ENCODE data around the gene MRPL30.
"Not testable (repeated sequence)": the region's sequence is repeated elsewhere in the genome, so short reads cannot be mapped to it uniquely, and the experiment has no call there.

MRPL30 gene

DNA sequence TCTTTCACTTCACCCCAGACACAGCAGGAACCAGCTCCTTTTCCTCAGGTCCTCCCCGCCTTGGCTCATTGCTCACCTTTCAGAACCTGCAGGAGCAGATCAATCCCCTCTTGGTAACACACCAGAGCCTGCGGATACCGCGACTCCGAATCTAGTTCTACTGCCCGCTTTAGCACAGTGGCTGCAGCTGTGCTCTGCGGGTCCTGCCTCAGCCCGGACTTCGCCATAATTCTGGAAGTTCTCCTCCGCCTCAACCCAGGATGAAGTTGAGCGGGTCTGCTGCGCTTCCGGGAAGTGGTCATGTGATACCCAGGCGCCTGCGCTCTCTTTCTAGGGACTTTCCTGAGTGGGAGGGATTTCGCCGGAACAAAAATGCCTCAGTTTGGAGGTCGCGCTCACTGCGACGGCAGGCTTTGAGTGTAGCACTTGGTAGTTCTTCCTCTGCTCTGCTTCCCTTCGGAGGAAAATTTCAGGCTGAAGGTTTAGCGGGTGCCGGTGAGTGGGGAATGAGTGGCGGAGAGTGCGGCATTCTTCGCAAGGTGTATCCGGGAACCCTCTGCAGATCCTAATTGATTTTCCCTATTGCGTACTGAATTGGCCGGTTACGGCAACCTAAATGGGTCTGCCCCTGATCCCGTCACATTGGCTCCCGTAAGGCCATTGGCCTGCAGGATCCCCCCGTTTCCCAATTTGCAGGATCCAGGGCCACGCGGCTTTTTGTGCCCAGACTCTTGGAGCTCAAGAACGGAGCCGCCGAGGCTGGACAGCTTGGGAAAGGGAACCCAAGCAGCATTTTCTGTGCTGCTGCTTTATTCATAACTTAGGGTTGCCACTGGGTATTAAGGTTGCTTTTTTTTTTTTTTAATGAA is at the start of gene MRPL30, which contains the start of gene MITD1:
TSS of gene MRPL30 (plus strand) at position 430 of the 869 bp plus-strand sequence. CDS start 5,020 bp downstream, outside the sequence.
TSS of gene MITD1 (minus strand) at position 304 of the 869 bp plus-strand sequence. CDS start at position 227, 77 bp downstream.
- peak; percentile 90 for DNase-seq

DNA sequence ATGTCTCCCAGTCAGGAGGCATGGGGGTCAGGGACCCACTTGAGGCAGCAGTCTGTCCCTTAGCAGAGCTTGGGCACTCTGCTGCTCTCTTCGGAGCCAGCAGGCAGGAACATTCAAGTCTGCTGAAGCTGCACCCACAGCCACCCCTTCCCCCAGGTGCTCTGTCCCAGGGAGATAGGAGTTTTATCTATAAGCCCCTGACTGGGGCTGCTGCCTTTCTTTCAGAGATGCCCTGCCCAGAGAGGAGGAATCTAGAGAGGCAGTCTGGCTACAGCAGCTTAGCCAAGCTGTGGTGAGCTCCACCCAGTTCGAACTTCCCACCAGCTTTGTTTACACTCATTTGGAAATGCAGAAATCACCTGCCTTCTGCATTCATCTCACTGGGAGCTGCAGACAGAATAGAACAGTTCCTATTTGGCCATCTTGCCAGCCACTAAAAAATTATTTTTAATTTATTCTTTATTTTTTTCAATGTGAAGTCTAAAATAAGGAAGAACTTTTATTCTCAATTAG is 45.9 kb upstream of the MRPL30 start:
- not testable (repeated sequence) for DNase-seq

DNA sequence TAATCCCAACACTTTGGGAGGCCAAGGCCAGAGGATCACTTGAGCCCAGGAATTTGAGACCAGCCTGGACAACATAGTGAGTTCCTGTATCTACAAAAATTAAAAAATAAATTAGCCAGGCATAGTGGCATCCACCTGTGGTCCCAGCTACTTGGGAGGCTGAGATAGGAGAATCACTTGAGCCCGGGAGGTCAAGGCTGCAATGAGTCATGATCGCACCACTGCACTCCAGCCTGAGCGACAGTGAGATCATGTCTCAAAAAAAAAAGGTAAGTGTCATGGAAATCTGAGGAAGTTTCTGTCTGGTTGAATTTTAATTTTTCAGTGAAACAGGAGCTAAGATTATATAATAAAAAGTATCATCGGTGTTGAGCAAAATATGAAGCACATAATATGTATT is 42.0 kb upstream of the MRPL30 start:
- no peak for DNase-seq

DNA sequence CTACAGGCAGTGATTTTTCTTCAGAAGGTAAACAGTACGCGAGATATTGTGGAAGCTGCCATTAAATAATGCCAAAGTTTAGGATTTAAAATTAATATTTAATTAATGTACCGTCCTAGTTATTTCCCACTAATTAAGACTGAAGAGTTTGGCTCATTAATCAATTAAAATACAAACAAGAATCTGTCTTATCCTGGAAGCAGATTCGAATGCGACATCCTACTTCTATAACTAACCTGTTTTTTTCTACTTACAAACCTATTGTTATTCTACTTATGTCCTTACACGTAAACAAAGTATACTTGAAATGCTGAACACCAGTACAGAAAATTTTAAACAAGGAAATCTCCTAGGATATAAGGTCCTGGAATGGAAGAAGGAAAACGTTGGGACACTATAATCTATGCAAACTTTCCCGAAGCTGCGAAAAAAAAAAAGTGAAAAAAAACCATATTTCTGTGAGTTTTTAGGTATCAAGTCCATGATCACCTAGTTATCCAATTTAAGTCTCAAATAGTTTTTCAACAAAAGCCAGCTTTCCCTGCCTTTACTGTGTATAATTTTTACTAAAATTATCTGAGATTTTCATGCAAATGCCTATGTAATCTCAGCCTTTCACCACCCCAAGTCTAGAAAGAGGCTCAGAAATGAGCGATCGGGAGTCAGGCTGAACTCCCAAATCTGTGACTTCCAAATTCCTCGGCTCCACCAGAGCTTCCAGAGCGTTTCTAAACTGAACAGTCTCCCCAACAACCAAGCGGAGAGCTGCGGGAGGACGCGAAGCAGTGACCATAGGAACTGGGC is 40.7 kb upstream of the MRPL30 start:
- no peak for DNase-seq

DNA sequence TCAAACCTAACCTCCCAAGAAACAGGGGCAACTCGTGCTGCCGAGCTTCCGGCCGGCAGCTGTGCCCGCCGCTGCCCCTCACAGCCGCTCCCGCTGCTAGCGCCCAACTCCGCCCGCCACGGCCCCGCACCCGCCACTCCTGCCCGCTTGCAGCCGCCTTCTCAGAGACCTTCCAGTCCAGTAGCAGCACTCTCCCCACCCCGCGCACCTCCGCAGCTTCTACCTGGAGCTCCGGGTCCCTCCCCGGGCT is 40.2 kb upstream of the MRPL30 start:
- no peak for DNase-seq

DNA sequence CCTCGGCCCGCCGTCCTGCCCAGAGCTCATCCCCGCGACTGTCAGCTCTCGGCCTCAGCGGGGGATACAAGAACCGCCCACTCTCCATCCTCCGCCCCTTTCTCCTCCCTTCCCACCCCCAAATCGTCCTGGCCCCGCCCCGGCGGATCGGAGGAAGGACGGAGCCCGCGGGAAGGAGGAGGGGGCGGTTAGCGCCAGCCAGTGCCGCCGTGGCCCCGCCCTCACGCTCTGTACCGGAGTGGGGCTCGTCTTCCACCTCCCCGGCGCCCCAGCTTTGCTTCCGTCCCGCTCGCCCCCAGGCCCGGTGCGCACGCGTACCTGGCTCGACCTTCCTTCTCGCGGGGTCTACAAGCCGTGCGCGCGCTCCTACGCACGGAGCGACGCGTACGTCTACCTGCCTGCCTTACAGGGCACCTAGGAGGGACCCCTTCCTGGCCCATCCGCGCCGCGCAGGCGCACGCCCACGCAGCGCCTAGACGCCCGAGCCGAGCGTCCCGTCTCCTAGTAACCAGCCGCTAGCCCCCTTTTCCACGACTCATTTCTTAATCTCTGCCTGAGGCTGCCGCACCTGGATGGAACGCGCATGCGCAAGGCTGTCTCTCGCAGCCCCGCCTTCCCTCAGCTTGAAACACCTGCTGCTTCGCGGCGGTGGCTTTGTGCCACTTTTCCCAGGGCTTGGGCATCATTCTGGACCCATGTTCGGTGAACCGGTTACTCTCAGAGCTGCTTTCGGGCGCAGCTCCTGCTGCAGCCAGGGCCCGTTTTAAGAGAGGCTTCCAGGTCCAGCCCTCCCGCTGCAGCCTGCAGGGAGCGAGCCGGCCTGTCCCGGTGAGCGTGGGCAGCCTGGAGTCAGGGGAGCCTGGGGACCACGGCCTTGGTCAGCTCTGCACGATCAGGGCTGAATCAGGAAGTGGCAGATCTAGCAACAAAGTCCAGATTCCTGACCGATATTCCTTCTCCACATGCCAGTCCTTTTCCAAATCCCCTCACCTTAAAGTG is 39.6 kb upstream of the MRPL30 start, which contains the start of gene C2orf15:
TSS of gene C2orf15 (plus strand) at position 598 of the 999 bp plus-strand sequence. CDS start 8,852 bp downstream, outside the sequence.
- peak; percentile 92 for DNase-seq

DNA sequence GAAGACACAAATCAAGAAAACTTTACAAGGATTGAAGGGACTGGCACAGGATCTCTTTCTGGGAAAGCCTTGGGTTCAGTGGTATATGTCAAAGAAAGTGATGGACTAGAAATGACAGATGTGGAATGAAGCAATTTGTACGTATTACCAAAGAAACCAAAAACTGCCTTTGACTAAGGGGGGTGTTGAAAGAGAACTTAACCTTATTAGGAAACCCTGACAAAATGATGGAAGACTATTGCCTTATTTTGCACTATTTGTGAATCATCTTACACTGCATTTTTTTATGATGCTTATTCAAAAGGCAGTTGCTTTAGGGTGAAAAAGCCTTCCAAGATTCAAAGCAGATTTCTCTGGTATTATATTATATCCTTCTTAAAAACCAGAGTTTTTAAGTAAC is 30.3 kb upstream of the MRPL30 start:
- DNase-seq, result no peak

DNA sequence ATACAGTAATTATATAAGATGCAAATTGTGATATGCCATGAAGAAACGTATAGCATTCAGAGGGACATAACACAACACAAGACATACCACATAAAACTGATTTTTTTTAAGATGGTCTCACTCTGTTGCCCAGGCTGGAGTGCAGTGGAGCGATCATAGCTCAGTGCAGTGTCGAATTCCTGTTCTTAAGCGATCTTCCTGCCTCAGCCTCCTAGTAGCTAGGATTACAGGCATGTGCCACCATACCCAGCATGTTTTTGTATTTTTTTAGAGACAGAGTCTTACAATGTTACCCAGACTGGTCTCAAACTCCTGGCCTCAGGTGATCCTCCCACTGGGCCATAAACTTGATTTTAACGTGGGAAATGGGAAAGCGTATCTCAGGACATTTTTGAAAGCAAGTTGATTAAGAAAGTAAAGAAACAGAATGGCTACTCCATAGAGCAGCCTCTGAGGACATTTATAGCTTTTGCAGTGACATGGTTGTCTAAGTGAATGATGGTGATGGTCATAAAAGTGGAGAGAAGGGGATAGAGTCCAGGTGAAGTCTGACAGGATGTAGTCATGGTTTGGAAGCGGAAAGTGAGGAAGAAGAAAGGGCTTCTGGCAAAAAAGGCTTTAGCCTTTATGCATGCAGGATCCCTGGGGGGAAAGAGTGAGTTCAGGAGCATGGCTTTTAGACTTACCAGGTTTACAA is 28.6 kb upstream of the MRPL30 start:
- DNase-seq, result no peak

DNA sequence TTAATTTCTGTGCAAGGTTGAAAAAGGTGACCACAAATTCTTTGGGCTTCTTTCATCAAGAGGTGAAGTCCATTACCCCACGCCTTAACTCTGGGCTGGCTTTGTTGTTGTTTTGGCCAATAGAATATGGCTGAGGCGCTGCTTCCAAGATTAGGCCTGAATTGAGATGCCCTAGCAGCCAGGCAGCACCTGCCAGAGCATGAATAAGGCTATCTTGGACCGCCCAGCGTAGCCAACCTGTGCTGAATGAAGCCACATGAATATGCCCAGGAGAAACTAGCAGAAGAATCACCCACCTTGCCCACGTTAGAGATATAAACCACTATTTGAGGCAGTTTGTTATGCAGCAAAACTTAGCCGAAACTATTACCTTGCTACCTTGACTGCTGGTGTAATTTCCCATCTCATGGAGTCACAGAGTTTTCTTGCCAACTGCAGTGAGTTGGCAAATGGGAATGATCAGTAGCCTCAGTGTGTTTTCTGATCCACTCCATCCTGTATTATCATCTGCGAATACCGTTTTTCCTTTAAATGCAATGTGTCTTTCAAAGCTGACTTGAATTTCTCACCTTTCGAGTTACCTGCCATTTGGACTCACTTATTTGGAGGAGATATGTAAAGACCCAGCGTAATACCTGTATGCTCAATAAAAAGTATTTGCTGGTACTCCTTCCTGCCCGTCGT is 26.9 kb upstream of the MRPL30 start:
- no peak for DNase-seq

DNA sequence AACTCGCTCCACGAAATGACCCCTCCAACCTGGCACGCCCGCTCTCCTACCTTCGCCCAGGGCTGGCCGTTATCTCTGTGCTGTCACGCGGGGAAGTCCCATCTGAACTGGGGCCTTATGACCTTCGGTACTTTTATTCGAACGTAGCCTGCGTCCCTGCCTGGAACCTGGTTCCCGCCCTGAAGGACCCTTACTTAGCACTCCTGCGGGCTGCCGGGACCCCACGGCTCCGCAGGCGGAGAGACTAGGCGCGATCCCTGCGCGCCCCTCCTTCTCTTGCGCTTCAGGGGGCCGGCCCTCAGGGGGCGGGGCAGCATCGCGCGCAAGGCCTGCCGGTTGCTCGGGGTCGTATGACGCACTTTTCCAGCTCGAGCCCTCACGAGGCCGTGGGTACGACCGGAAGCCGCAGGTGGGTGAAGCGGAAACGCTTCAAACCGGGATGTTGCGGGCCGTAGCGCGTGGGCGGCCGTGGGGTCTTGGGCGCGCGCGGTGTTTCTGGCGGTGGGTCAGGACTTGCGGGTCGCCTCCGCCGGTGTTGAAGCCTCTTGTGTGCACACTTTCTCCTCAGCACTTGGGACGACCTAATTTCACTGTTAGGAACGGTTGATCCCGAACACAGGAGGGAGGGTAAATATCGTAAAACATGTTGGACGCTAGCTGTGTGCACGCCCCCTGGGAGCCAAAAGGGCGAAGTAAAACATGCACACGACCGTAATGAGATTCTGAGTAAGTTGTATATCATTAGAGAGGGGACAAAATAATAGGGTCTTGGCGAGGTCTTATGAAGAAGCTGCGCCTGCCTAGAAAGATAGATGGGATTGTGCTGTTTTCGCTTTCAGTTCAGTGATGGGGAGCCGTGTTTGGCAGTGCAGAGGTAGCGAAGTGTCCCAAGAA is 26.1 kb upstream of the MRPL30 start, which contains the start of the genes LIPT1 and TSGA10:
TSS of gene LIPT1 (plus strand) at position 325 of the 894 bp plus-strand sequence. CDS start 6,991 bp downstream, outside the sequence.
TSS of gene TSGA10 (minus strand) at position 300 of the 894 bp plus-strand sequence. CDS start 45,503 bp downstream, outside the sequence.
- peak; percentile 86 for DNase-seq

DNA sequence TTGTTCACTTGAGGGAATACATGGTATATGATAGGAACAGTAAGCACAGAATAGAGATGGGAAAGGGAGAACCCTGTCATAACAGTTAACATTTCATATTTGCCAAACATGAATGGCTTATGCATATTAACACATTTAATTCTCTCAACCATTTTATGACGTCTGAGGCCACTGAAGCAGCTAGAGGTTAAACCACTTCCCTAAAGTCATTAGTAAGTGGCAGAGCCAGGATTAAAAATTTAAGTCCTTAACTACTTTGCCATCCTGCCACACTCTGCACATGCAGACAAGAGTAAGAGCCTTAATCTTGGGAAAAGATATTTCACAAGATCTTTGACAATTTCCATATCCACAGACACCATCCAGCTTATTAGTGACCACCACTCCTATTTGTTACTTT is 24.1 kb upstream of the MRPL30 start:
- no peak for DNase-seq

DNA sequence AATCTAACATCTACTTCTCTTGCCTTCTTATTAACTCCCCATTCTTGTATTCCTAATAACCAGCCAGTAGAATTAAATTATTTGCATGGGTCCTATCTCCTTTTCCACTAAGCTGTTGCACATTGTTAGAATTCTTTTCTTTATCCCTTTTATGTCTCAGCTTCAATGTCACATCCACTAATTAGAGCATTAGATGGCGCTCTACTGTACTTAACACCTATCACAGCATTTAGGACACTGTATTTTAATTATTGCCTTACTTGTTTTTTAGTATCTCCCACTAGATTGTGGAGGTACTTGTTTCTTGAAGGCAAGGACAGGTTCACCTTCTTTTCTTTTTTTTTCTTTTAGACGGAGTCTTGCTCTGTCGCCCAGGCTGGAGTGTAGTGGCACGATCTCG is 22.4 kb upstream of the MRPL30 start:
- no peak for DNase-seq

DNA sequence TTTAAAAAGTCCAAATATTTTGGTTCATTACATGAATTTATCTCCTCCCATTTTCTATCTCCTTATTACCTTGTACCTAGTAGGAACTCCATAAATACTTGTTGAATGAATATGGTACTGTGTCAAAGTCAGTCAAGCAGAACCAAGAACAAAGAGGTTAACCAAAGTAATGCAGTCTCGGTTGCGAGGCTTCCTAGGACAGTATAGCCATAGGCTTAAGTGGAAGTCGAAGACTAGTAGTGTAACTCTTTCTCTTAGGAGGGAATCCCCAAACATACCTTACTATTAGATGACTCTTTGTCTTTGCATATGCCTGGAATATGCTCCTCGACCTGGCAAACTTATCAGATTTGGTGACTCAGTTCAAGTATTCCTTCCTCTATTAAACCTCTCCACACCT is 21.4 kb upstream of the MRPL30 start:
- DNase-seq, result no peak

DNA sequence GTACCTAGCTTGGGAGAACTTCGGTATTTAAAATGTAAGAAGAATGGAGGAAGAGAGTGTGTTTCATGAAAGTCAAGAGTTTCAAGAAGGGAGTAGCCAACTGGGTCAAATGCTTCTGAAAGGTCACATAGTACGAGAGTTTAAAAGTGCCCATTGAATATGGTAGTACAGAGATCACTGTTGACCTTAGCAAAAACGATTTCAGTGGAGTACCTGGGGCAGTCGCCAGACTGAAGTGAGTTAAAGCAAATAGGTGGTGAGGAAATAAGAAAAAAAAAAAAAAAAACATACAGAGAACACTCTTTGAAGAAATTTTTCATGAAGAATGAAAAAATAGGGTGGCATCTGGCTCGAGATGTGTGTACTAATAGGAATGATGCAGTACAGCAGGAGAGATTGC is 14.8 kb upstream of the MRPL30 start:
- DNase-seq, result no peak

DNA sequence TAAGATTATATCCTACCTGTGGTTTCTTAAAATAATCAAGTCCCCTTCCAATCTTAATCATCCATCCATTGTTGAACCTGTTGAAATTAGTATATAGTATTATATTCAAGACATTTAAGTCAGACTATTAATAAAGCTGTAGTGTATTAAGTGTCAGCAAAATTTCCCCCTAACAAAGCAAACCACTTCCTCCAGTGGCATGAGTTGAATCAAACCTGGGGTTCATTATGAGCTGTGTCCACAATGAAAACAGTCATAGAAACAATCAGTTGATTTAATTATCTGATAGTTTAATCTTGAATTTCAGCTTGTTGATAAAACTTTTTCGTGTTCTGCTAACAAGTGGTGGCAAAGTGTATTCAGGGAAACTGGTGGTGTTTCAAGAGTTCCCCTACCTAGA is 11.4 kb upstream of the MRPL30 start:
- DNase-seq, result no peak

DNA sequence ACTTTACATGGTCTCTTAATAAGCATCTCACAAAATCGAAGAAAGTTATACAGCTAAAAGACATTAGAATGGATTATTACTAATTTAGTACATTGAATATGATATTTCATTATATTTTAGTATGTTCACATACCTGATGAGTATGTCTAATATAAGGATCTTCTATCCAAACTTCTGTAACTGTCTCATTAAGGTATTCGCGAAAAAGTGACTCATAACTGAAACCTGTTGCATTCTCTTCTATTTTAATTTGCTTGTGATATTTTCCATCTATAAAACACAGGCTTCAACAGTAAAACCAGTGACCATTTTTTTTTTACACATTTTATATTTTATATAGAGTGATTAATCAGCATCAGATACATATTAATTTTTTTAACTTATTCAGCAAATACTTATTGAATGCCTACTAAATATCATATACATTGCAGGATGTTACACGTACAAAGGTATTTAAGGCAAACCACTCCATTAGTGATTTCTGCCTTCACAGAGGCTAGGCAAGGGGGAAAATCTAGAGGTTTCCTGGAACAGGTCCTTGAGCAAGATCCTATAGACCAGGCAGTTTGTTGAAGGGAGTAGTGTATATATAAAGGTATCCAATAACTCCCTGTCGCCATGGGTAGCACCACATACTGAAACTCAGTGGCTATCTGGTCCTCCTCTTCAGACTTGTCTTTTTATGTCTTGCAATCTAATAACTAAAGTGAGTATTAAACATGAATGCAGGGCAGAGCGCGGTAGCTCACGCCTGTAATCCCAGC is 9.4 kb upstream of the MRPL30 start:
- DNase-seq, result no peak

DNA sequence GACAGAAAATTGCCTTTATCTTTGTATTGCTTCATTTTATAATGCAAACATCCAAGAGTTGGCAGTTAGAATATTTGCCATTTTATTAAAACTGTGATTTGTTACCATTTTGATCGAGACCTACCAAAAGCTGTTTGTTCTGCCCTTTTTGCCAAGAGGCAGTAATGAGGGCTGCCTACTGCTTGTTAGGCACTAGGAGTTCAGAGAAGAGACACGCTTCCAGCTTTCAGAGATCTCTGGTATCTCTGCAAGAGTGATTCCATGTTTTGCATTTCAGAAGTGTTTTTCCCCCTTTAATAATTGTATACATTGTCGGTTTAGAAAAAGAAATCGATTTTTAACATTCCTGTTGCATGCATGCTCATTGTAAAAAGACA is 628 bp downstream of the MRPL30 start:
- DNase-seq, result no peak

DNA sequence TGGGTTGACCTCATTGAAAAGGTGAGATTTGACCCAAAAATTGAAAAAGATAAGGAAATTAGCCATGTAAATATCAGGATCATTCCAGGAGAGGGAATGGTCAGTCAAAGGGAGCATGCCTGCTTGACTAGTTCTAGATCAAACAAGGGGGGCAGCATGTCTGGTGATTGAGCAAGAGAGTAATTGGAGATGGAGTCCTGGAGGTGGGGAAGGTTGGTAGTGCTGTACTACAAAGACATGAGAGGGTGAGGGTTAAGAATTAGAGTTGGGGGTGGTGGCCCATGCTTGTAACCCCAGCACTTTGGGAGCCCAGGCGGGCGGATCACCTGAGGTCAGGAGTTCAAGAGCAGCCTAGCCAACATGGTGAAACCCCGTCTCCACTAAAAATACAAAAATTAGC is 2.0 kb downstream of the MRPL30 start:
- no peak for DNase-seq

DNA sequence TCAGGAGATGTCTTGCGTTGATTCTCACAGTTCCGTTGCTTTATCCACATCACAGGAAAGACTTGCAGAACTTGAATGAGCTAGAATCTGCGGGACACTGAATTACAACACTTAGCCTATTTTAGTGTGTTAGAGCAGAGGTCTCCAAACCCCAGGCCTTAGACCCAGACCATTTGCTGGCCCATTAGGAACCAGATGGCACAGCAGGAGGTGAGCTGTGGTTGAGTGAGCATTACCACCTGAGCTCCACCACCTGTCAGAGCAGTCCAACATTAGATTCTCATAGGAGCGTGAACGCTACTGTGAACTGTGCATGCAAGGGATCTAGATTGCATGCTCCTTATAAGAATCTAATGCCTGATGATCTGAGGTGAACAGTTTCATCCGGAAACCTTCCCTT is 3.8 kb downstream of the MRPL30 start:
- DNase-seq, result no peak
